Astrocyte (in vitro differentiated cells and primary cell): ENCODE data around the gene SEL1L2. TPM values are rescaled to one million over a fixed set of nuclear protein-coding genes. Genes with fewer than 3 reads are reported as not detected.

Experiments used
- DNase-seq: peaks from one replicate; pipeline ENCODE4 v3.0.0-alpha.2; 2010; ENCODE audit warnings: low read depth
- FAIRE-seq: peaks from 2 replicates; lab custom pipeline; 2011; peaks lifted over from hg19 to GRCh38; lab: Jason Lieb, UNC
- H2AFZ ChIP-seq: 2 replicates; pipeline ENCODE4 v1.6.0; 2012; ENCODE audit warnings: low read depth, low read length, inconsistent platforms
- H3K27ac ChIP-seq: 2 replicates; pipeline ENCODE4 v1.5.1; 2011; ENCODE audit warnings: low read depth, low read length, inconsistent platforms
- H3K27me3 ChIP-seq: 2 replicates; pipeline ENCODE4 v1.6.0; 2011; ENCODE audit warnings: low read length, inconsistent platforms; ENCODE audit not compliant: insufficient read depth
- H3K36me3 ChIP-seq: 2 replicates; pipeline ENCODE4 v1.5.1; 2011; ENCODE audit warnings: low read length, inconsistent platforms; ENCODE audit not compliant: insufficient read depth
- H3K4me1 ChIP-seq: 2 replicates; pipeline ENCODE4 v1.5.1; 2011; ENCODE audit warnings: low read length, inconsistent platforms; ENCODE audit not compliant: insufficient read depth
- H3K4me2 ChIP-seq: 2 replicates; pipeline ENCODE4 v1.6.0; 2012; ENCODE audit warnings: low read length, inconsistent platforms
- H3K4me3 ChIP-seq: 2 replicates; pipeline ENCODE4 v1.5.1; 2011; ENCODE audit warnings: low read depth, mild to moderate bottlenecking, low read length, inconsistent platforms; ENCODE audit not compliant: insufficient read depth
- H3K79me2 ChIP-seq: 2 replicates; pipeline ENCODE4 v1.6.0; 2012; ENCODE audit warnings: mild to moderate bottlenecking, low read length, inconsistent platforms; ENCODE audit not compliant: insufficient read depth
- H3K9ac ChIP-seq: 2 replicates; pipeline ENCODE4 v1.6.0; 2012; ENCODE audit warnings: mild to moderate bottlenecking, low read length, inconsistent platforms
- H3K9me3 ChIP-seq: 2 replicates; pipeline ENCODE4 v1.5.1; 2012; ENCODE audit warnings: low read depth, mild to moderate bottlenecking, low read length, inconsistent platforms; ENCODE audit not compliant: insufficient read depth
- H4K20me1 ChIP-seq: 2 replicates; pipeline ENCODE4 v1.6.0; 2012; ENCODE audit warnings: low read length, inconsistent platforms; ENCODE audit not compliant: insufficient read depth
- H3K27ac Mint-ChIP-seq: one replicate; pipeline ENCODE4 v1.8.0; 2021; ENCODE audit warnings: mild to moderate bottlenecking, mixed read lengths; ENCODE audit not compliant: unreplicated experiment
- H3K27me3 Mint-ChIP-seq: one replicate; pipeline ENCODE4 v1.8.0; 2021; ENCODE audit warnings: low read depth, mixed read lengths; ENCODE audit not compliant: unreplicated experiment
- H3K36me3 Mint-ChIP-seq: one replicate; pipeline ENCODE4 v1.8.0; 2021; ENCODE audit warnings: low read depth, mixed read lengths; ENCODE audit not compliant: unreplicated experiment
- H3K4me1 Mint-ChIP-seq: one replicate; pipeline ENCODE4 v1.8.0; 2021; ENCODE audit warnings: low read depth, mixed read lengths; ENCODE audit not compliant: unreplicated experiment
- H3K4me3 Mint-ChIP-seq: one replicate; pipeline ENCODE4 v1.8.0; 2021; ENCODE audit warnings: mild to moderate bottlenecking, moderate library complexity, mixed read lengths; ENCODE audit not compliant: unreplicated experiment
- H3K9me3 Mint-ChIP-seq: one replicate; pipeline ENCODE4 v1.8.0; 2021; ENCODE audit warnings: mild to moderate bottlenecking, mixed read lengths; ENCODE audit not compliant: unreplicated experiment
- EZH2 ChIP-seq: IDR thresholded peaks from 2 replicates; pipeline ENCODE4 v1.6.1; 2012; ENCODE audit warnings: mild to moderate bottlenecking, low read length, inconsistent platforms; ENCODE audit not compliant: insufficient read depth
- total RNA-seq: library from RNA; stranded (reverse); gene quantifications from 2 replicates; pipeline ENCODE4 v1.2.1, GENCODE V29; 2021
- TF ChIP-seq, protein P1 (sequence below): IDR thresholded peaks from 2 replicates; pipeline ENCODE4 v1.5.1; 2011; ENCODE audit warnings: low read depth, mild to moderate bottlenecking, inconsistent platforms, low read length, moderate library complexity; ENCODE audit not compliant: insufficient read depth

SEL1L2 gene
- total RNA-seq, 1 donor from 2014 or later, result not detected

DNA sequence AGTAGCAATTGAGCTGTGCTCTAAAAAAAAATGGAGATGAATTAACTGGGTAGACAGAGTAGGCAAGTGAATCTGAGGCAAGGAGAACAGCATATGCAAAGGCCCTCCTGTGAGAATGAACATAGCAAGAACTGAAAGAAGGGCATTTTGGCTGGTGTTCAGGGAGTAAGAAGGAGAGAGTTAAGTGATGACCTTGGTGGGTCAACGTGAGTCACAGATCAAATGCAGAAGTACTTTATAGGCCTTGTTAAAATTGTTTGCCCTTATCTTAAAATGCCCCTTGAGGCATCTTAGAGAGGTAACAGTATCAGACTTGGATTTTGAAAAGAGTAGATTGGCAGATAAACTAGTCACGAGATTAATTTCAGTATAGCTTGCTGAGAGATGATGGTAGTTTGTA lies 181.0 kb downstream of the SEL1L2 start:
- H3K36me3 ChIP-seq, result peaks cover 48% of the 10 kb centered on the region
- no peak for FAIRE-seq

DNA sequence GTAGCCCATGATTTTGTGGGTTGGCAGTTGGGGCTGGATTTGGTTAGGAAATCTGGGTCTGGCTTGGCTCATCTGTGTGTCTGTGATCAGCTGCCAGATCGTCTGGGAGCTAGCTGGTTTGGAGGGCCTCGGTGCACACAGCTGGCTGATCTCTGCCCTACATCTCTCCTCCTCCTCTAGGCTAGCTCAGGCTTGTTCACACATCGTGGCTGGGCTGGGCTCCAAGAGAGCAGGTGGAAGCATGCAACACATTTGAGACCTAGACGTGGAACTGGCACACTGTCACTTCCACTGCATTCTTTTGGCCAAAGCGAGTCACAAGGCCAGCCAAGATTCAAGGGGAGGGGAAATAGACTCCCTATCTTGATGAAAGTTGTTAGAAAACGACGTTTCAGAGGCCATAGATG lies 189.7 kb downstream of the SEL1L2 start:
- Mint-ChIP-seq H3K4me3 (no peak overlapping the region), H3K36me3 (peaks cover 22% of the 10 kb centered on the region), H3K27ac (peak overlapping the region; percentile 72), H3K9me3 (no peaks in the 10 kb centered on the region), H3K27me3 (no peaks in the 10 kb centered on the region), H3K4me1 (peaks cover 16% of the 10 kb centered on the region)
- DNase-seq, result peak; percentile 93
- FAIRE-seq, result no peak
- peaks cover 9% of the 10 kb centered on the region for H4K20me1 ChIP-seq
- no peak overlapping the region for H2AFZ ChIP-seq
- H3K27me3 ChIP-seq, result no peaks in the 10 kb centered on the region
- no peak overlapping the region for H3K4me3 ChIP-seq
- H3K27ac ChIP-seq, result no peak overlapping the region
- H3K4me2 ChIP-seq, result peak overlapping the region; percentile 44
- H3K4me1 ChIP-seq, result peaks cover 11% of the 10 kb centered on the region
- no peaks in the 10 kb centered on the region for H3K79me2 ChIP-seq
- peaks cover 51% of the 10 kb centered on the region for H3K36me3 ChIP-seq
- no peaks in the 10 kb centered on the region for H3K9me3 ChIP-seq
- TF ChIP-seq EZH2, result no peak
- TF ChIP-seq, protein P1, sequence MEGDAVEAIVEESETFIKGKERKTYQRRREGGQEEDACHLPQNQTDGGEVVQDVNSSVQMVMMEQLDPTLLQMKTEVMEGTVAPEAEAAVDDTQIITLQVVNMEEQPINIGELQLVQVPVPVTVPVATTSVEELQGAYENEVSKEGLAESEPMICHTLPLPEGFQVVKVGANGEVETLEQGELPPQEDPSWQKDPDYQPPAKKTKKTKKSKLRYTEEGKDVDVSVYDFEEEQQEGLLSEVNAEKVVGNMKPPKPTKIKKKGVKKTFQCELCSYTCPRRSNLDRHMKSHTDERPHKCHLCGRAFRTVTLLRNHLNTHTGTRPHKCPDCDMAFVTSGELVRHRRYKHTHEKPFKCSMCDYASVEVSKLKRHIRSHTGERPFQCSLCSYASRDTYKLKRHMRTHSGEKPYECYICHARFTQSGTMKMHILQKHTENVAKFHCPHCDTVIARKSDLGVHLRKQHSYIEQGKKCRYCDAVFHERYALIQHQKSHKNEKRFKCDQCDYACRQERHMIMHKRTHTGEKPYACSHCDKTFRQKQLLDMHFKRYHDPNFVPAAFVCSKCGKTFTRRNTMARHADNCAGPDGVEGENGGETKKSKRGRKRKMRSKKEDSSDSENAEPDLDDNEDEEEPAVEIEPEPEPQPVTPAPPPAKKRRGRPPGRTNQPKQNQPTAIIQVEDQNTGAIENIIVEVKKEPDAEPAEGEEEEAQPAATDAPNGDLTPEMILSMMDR, result no peak
- no peak overlapping the region for H3K9ac ChIP-seq

More for the DNA sequence above, 181.0 kb downstream of the SEL1L2 start:
- Mint-ChIP-seq H3K4me1 (no peaks in the 10 kb centered on the region), H3K4me3 (no peak overlapping the region), H3K27ac (no peak overlapping the region), H3K27me3 (no peaks in the 10 kb centered on the region), H3K36me3 (peaks cover 6% of the 10 kb centered on the region), H3K9me3 (no peaks in the 10 kb centered on the region)
- H4K20me1 ChIP-seq, result peaks cover 6% of the 10 kb centered on the region
- H3K9me3 ChIP-seq, result no peaks in the 10 kb centered on the region
- H3K4me1 ChIP-seq, result no peaks in the 10 kb centered on the region
- H3K27ac ChIP-seq, result no peak overlapping the region
- no peak overlapping the region for H2AFZ ChIP-seq
- H3K27me3 ChIP-seq, result no peaks in the 10 kb centered on the region
- DNase-seq, result no peak
- no peak overlapping the region for H3K9ac ChIP-seq
- TF ChIP-seq EZH2, result no peak
- TF ChIP-seq, protein P1, result no peak
- H3K4me2 ChIP-seq, result no peak overlapping the region
- H3K4me3 ChIP-seq, result no peak overlapping the region
- H3K79me2 ChIP-seq, result no peaks in the 10 kb centered on the region

DNA sequence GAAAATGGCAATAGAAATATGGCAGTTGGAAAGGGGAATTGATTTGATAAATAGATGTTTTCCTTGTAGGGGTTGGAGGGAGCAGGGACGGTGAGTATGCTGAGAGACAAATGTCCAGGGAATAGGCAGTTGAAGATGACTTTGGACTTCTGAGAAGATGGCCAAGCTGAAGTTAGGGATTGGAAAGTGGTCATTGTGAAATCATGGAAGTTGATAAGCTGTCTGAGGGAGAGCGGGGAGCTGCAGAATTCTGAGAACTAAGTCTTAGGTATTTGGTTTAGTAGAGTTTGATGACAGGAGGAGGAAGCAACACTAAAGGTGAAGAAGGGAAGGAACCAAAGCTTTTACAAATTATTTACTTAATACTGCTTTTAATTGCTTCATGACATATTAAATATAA lies 190.4 kb downstream of the SEL1L2 start:
- H3K27ac ChIP-seq, result no peak overlapping the region
- H3K79me2 ChIP-seq, result no peaks in the 10 kb centered on the region
- peaks cover 51% of the 10 kb centered on the region for H3K36me3 ChIP-seq
- H3K9ac ChIP-seq, result no peak overlapping the region
- no peak overlapping the region for H3K4me2 ChIP-seq
- H3K27ac Mint-ChIP-seq, result no peak overlapping the region
- no peak for DNase-seq
- H3K36me3 Mint-ChIP-seq, result peaks cover 25% of the 10 kb centered on the region
- H3K4me1 ChIP-seq, result peaks cover 11% of the 10 kb centered on the region
- no peaks in the 10 kb centered on the region for H3K27me3 Mint-ChIP-seq
- H3K9me3 ChIP-seq, result no peaks in the 10 kb centered on the region
- H3K9me3 Mint-ChIP-seq, result no peaks in the 10 kb centered on the region
- no peak overlapping the region for H3K4me3 Mint-ChIP-seq
- H2AFZ ChIP-seq, result no peak overlapping the region
- no peak for TF ChIP-seq EZH2
- TF ChIP-seq, protein P1, result no peak
- no peak for FAIRE-seq
- no peak overlapping the region for H3K4me3 ChIP-seq
- no peaks in the 10 kb centered on the region for H3K27me3 ChIP-seq
- peaks cover 9% of the 10 kb centered on the region for H4K20me1 ChIP-seq
- peaks cover 16% of the 10 kb centered on the region for H3K4me1 Mint-ChIP-seq
